Mucosa of descending colon (tissue), 3 donors: ENCODE data around the gene MPC1. TPM values are rescaled to one million over a fixed set of nuclear protein-coding genes. Genes with fewer than 3 reads are reported as not detected.
A peak's percentile ranks its signal among the peaks of the same experiment; 100 is the strongest.

Source experiments
- ATAC-seq: fragments of 200-7000 bp; cut with Tn5 transposase; one replicate; pipeline ENCODE4 v1.9.1; 2020; ENCODE audit warnings: mild to moderate bottlenecking, moderate library complexity
- DNase-seq, 3 donors: peaks; one replicate each; pipeline ENCODE4 v3.0.0-alpha.2; 2020
- H3K36me3 ChIP-seq: fragments of 200-600 bp; one replicate; pipeline ENCODE4 v1.8.0; 2021; ENCODE audit warnings: low read depth, mild to moderate bottlenecking
- H3K4me1 ChIP-seq: fragments of 200-600 bp; one replicate; pipeline ENCODE4 v1.8.0; 2021; ENCODE audit warnings: low read depth, mild to moderate bottlenecking
- H3K4me3 ChIP-seq: fragments of 200-600 bp; one replicate; pipeline ENCODE4 v1.8.0; 2021; ENCODE audit warnings: mild to moderate bottlenecking
- H3K9me3 ChIP-seq: fragments of 200-600 bp; one replicate; pipeline ENCODE4 v1.8.0; 2021; ENCODE audit warnings: mild to moderate bottlenecking
- CTCF ChIP-seq: fragments of 200-600 bp; IDR thresholded peaks from one replicate; pipeline ENCODE4 v1.8.0; 2022; ENCODE audit warnings: antibody characterized with exemption, mild to moderate bottlenecking
- intact Hi-C, 2 donors: fragments of 100-400 bp; cut with DNase I in 1 of 2; cut with micrococcal nuclease in 1 of 2; formaldehyde crosslinking; loops; one replicate each; pipeline versions ENCODE4 v1.11.0 to v1.11.1; 2022; cut with DNase I, micrococcal nuclease
- total RNA-seq, 3 donors: library from RNA; stranded (reverse); fragmentation: NEBNext Ultra II Directional in 2 of 3; extraction: Animal tissue kit (Norgen Biotek cat#: 25700) in 2 of 3; gene quantifications; one replicate each; pipeline versions ENCODE4 v1.2.1 to v1.2.4, GENCODE V29; 2021 to 2023
- donor health status: DM: no; HTN: no; CAD: no; lungs with moderate emphysema.
- donor health status: DM: no; HTN: no; CAD: no.
- donor health status: DM: no; HTN: yes; CAD: no.

MPC1 gene
- total RNA-seq, 3 donors from 2014 or later = 75.0 to 139 (median 117) TPM

DNA sequence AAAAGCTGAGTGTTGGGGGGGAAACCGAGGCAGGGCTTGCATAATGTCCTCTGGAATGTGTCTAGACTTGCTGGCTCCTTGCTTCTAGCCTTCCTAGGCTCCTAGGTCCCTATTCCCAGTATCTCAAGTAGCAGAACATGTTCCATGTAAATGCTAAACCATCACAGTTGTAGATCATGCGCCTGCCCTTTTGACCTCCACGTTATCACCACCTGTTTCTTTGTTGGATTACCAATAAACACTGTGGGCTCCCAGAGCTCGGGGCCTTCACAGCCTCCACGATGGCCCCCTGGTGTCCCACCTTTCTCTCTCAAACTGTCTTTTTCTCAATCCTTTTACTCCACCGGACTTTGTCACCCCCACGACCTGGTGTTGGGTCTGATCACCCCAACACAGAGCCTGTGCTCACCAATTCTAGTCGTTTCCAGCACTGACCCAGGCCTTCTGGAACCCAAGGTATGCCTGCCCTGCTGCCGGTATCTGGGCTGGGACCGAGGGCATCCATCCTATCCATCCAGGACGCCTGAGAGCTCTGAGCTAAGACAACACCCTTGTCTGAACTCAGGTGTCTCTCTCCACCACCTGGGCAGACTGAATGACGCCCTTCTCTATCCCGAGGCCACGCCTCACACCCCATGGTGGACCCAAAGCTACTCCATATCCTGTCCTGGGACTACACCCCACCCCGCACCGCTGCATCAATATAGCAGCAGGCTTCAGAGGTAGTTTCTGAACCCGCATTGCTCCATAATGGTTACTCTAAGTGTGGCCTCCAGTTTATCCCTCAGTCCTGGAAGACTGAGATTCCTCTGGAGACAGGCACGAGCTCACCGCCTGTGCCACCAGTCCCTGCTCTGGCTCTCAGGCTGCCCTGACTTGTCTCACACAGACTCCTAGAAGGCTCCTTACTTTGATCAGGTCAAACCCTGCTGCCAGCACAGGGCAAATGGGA is 65.2 kb downstream of the MPC1 start:
- no peak for DNase-seq
- Histone ChIP-seq H3K9me3 (no peaks in the 10 kb centered on the region), H3K36me3 (no peaks in the 10 kb centered on the region), H3K4me3 (no peak overlapping the region), H3K4me1 (no peaks in the 10 kb centered on the region)
- no peak for TF ChIP-seq CTCF
- intact Hi-C loops = no loop called here
- ATAC-seq = peak; percentile 19

DNA sequence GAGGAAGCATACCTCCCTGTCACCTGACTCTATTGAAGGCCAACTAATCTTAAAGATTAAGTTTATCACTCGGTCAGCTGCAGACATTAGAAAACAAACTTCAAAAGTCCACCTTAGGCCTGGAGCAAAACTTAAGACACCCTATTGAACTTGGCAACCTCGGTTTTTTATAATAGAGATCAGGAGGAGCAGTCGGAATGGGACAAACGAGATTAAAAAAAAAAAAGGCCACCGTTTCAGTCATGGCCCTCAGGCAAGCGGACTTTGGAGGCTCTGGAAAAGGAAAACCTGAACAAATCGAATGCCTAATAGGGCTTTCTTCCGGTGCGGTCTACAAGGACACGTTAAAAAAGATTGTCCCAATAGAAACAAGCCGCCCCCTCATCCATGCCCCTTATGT is 67.3 kb downstream of the MPC1 start:
- TF ChIP-seq CTCF = no peak
- intact Hi-C loops = no loop called here
- no peak for DNase-seq

More for the DNA sequence above, 67.3 kb downstream of the MPC1 start:
- no peak for ATAC-seq
- Histone ChIP-seq H3K4me3 (no peak overlapping the region), H3K9me3 (no peaks in the 10 kb centered on the region), H3K4me1 (no peaks in the 10 kb centered on the region), H3K36me3 (no peaks in the 10 kb centered on the region)

Other genes with a start within 250 kb of the MPC1 start
- gene TBXT, start 215.1 kb downstream of the MPC1 start, total RNA-seq = not detected
- gene PRR18, start 74.5 kb downstream of the MPC1 start, total RNA-seq = under 1 TPM in 1 of 3 donors, not detected in 2; 0.13 TPM
- gene SFT2D1, start 40.4 kb downstream of the MPC1 start, total RNA-seq = 10 to 100 TPM; 40.4 to 67.5 (median 53.3) TPM
- gene RAMACL, start 203.7 kb upstream of the MPC1 start, total RNA-seq = 1 to 10 TPM in 1 of 3 donors, under 1 TPM in 2; 0.66 to 1.7 (median 0.92) TPM
- gene RPS6KA2, start 244.3 kb upstream of the MPC1 start, total RNA-seq = 10 to 100 TPM in 2 of 3 donors, 1 to 10 TPM in 1; 8.6 to 21.3 (median 18.7) TPM